Stimulated activated CD8-positive, alpha-beta memory T cell treated with anti-CD3 and anti-CD28 coated beads, Interleukin-7, amount 100 ng/mL, for 24 hours (primary cell): ENCODE results near the gene FRY.

Experiments used
- DNase-seq: peaks from one replicate; pipeline ENCODE4 v3.0.0-alpha.2; 2020; ENCODE audit warnings: low read depth

The FRY gene

GRCh38 chr13:32016631-32017030 is 14.9 kb upstream of the FRY start:
- no peak for DNase-seq

GRCh38 chr13:32017474-32017873 is 14.1 kb upstream of the FRY start:
- no peak for DNase-seq

- no peak for DNase-seq
These were observed 11.9 kb upstream of the FRY start for GRCh38 chr13:32019612-32020233.

GRCh38 chr13:32021785-32022184 is 9.8 kb upstream of the FRY start:
- DNase-seq = no peak

- DNase-seq = no peak
These were observed 9.3 kb upstream of the FRY start for GRCh38 chr13:32022311-32022710.

- no peak for DNase-seq
These were observed 8.5 kb upstream of the FRY start for GRCh38 chr13:32023096-32023495.

GRCh38 chr13:32023698-32024097 is 7.9 kb upstream of the FRY start:
- DNase-seq = no peak

GRCh38 chr13:32024750-32025149 is 6.8 kb upstream of the FRY start:
- no peak for DNase-seq

GRCh38 chr13:32025730-32026129 is 5.8 kb upstream of the FRY start:
- no peak for DNase-seq

- DNase-seq = no peak
These were observed 5.0 kb upstream of the FRY start for GRCh38 chr13:32026623-32027022.

- DNase-seq = no peak
These were observed 2.9 kb upstream of the FRY start for GRCh38 chr13:32028711-32029110.

GRCh38 chr13:32029684-32030083 is 1.9 kb upstream of the FRY start:
- no peak for DNase-seq

- no peak for DNase-seq
These were observed 319 bp downstream of the FRY start for GRCh38 chr13:32031815-32032370.

- DNase-seq = no peak
These were observed 1.2 kb downstream of the FRY start for GRCh38 chr13:32032759-32033158.

- no peak for DNase-seq
These were observed 2.2 kb downstream of the FRY start for GRCh38 chr13:32033744-32034143.

GRCh38 chr13:32035716-32036115 is 4.1 kb downstream of the FRY start:
- no peak for DNase-seq

GRCh38 chr13:32036126-32036695 is 4.6 kb downstream of the FRY start:
- no peak for DNase-seq

- DNase-seq = no peak
These were observed 5.2 kb downstream of the FRY start for GRCh38 chr13:32036757-32037156.

- DNase-seq = no peak
These were observed 5.9 kb downstream of the FRY start for GRCh38 chr13:32037471-32037870.

GRCh38 chr13:32038343-32038742 is 6.8 kb downstream of the FRY start:
- no peak for DNase-seq

GRCh38 chr13:32039056-32039455 is 7.5 kb downstream of the FRY start:
- no peak for DNase-seq

GRCh38 chr13:32039528-32039927 is 8.0 kb downstream of the FRY start:
- no peak for DNase-seq

GRCh38 chr13:32040052-32040642 is 8.6 kb downstream of the FRY start:
- DNase-seq = no peak

- no peak for DNase-seq
These were observed 9.1 kb downstream of the FRY start for GRCh38 chr13:32040689-32041088.
